ENCODE data around the gene TEX35.

GRCh38 chr1:178490967-178491366 is 21.9 kb upstream of the TEX35 start:
- TF ChIP-seq EZH2 (IDR thresholded peaks at IDR 0.05; ENCODE audit: insufficient read depth, poor library complexity, severe bottlenecking) (no peak), EZH2phosphoT487 (IDR thresholded peaks at IDR 0.05; ENCODE audit: insufficient read depth, low read depth) (no peak)

Measured in GM23248 (cell line).